ENCODE data around the gene PPP1R12A.
A peak's percentile ranks its signal among the peaks of the same experiment; 100 is the strongest.

Gene PPP1R12A

DNA sequence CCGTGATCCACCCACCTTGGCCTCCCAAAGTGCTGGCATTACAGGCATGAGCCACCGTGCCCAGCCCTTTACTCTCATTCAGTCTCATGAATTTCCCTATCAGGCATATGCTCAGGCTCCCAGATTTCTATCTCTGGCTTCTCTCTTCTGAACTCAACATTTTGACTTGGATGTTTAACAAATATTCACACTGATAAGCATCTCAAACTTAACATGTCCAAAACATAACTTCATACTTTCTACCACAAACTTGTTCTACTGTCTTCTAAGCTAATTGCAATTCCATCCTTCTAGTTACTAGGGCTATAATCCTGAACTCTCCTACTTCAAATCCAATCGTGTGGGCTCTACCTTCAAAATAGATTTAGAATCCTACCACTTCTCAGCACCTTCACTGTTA is 170.3 kb downstream of the PPP1R12A start:
- DNase-seq, result no peak

DNA sequence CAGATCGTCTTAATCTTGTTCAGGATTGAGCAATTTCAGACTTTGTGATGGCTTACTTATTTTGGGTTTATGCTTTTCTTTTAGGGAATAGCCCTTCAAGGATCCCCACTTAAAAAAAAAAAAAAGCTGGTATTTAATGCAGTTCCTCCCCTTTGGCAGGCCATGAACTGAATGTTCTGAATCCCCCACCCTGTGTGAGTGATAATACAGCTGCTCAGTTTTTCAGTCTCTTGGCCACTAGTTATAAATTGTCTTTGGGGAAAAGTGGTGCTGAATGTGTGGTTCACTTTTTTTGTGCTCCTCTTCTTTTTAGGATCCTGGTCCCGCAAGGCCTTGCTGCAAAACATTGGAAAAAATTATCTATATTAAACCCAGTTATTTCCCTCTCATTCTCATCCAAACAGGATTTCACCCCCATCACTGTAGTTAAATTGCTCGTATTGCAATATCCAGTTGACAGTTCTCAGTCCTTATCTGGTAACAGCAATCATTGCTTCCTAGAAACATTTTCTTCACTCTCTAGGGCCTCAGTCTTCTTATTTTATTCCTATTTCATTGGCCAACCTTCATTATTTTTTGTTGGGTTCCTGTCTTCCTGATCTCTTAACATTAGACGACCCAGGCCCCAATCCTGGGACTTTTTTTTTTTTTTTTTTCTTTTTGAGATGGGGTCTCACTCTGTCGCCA is 171.0 kb downstream of the PPP1R12A start:
- DNase-seq, result no peak

- DNase-seq, result no peak
Observed at GRCh38 chr12:79761341-79761740, 173.6 kb downstream of the PPP1R12A start.

DNA sequence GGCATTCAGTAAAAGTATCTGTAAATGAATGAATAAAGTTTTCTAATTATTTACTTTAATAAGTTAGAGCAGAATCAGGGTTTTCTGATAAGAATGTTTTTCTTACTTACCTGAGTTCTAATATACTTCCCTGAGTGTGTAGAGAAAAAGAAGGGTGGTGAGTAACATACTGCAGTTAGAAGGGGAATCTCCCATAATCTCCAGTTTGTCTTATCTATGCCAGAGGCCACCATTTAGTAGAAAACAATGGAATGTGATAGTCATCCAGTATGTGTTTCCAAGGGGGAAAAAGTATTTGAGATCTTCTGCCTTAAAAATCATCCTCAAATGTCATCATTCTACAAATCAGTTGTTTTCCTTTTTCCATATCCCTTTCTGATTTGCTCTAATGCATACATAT is 187.6 kb downstream of the PPP1R12A start:
- DNase-seq, result no peak

GRCh38 chr12:79737875-79738718 is 196.8 kb downstream of the PPP1R12A start:
- DNase-seq, result peak; percentile 45 to 67

GRCh38 chr12:79732638-79733037 is 202.3 kb downstream of the PPP1R12A start:
- DNase-seq, result peak in 1 of 2 experiments; percentile 4

DNA sequence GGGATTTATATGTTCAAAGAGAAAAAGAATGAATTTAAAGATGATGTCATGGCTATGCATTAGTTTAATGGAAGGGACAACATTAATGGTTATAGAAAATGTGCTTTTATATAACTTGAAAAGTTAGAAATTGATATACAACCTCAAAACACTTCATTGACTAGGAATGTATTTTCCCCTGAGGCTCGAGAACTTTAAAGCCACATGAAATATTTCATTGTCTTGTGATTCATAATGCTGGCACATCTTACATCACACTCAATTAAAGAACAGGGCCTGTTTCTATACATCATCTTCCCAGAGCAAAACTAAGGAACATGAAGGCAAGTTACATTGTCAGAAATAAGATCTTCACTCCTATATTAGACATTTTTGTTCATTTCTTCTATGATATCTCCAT is 208.9 kb downstream of the PPP1R12A start:
- DNase-seq, result no peak
